GM10266 (cell line): ENCODE results near the gene DYNC1I2.

Experiments
- DNase-seq: peaks from one replicate; pipeline ENCODE4 v3.0.0; 2012; ENCODE audit errors: extremely low spot score
- TF ChIP-seq, protein P1 (sequence below): IDR thresholded peaks from 2 replicates; pipeline ENCODE4 v1.5.1; 2012; ENCODE audit warnings: mild to moderate bottlenecking, low read depth; ENCODE audit not compliant: control insufficient read depth, insufficient read depth; ENCODE audit errors: missing control alignments

Gene DYNC1I2

DNA sequence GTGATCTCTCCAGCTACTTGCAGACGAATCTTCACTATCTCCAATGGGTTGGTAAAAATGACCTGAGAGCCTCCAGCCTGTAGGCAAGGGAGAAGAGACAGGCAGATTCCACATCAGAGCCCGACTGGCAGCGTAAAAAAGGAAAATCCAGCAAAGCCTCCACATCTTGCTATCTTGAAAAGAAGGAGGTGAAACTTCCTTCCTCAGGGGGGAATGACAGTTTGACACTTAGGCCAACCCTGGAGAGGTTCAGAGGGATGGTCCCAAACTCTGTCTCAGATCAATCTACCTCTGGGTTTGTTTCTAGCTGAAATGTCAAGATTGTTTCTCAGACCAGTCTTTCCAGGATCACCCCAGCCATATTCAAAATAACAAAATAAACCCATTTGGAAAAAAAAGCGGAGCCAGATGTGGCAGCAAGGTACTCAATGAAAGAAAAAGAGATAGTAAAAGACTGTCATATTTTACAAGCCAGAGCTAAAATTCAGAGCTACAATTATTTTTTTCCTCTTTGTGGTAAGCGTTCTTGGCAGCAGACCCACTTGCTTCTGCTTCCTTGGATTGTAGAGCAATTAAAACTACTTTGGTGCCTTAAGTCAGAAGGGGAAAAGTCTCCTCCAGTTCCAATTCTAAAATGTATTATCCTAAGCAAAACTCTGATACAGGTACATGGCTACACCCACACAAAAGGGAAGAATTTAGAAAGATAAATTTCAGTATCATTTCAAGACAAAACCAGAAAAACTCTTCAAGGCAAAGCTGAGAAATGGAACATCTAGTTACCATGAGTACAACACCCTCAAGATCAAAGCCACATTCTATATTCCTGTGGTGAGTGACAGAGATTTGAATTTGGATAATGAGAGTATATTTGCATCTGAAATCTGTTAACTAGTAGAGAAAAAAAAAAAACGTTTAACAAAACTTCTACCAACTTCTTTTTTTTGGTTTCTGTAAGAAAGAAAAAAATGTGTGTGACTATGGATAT is 106.7 kb downstream of the DYNC1I2 start:
- TF ChIP-seq, protein P1, sequence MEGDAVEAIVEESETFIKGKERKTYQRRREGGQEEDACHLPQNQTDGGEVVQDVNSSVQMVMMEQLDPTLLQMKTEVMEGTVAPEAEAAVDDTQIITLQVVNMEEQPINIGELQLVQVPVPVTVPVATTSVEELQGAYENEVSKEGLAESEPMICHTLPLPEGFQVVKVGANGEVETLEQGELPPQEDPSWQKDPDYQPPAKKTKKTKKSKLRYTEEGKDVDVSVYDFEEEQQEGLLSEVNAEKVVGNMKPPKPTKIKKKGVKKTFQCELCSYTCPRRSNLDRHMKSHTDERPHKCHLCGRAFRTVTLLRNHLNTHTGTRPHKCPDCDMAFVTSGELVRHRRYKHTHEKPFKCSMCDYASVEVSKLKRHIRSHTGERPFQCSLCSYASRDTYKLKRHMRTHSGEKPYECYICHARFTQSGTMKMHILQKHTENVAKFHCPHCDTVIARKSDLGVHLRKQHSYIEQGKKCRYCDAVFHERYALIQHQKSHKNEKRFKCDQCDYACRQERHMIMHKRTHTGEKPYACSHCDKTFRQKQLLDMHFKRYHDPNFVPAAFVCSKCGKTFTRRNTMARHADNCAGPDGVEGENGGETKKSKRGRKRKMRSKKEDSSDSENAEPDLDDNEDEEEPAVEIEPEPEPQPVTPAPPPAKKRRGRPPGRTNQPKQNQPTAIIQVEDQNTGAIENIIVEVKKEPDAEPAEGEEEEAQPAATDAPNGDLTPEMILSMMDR: no peak
- no peak for DNase-seq

DNA sequence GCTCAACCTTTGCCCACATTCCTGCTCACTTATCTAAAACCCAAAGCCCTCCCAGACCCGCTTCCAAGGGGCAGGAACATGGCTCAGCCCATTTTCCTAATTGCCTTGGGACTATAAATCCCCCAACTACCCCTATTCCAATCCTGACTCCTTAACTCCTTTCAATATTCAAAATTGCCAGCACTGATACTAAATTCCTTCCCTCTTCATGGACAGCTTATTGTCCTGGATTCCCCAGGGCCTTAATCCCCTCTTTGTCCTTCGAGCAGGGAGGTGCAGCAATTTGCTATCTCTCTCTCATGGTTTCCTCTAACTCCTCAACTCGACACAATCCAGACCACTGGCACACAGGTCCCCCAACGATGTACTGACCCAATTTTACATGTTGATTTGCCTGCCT is 107.6 kb downstream of the DYNC1I2 start:
- no peak for DNase-seq
- TF ChIP-seq, protein P1: no peak
